Measurements from ENCODE around the gene ANO10.
"Not testable (repeated sequence)": the region's sequence is repeated elsewhere in the genome, so short reads cannot be mapped to it uniquely, and the experiment has no call there.

ANO10 gene

GRCh38 chr3:43369404-43370292, 252.2 kb downstream of the ANO10 start:
- FAIRE-seq, result no peak

- no peak for FAIRE-seq
Measured at GRCh38 chr3:43366885-43367284, 254.9 kb downstream of the ANO10 start.

DNA sequence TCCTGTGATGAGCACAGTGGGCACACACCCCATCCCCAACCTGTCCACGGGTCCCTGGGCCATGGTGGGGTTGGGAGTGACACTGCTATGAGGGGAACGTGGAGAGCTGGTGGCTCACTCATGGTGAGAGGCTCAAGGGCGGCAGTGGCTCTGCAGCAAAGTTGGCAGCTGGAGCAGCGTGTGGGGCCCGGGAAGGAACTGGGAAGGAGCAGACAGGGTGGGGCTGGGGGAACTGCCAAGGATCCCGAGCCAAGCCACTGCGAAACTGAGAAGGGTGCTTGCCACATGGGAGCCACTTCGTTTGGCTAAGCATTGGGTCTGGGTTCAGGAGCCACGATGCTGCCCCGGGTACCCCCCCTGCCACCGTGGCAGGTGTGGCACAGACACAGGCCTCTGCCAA, 255.3 kb downstream of the ANO10 start:
- no peak for FAIRE-seq

DNA sequence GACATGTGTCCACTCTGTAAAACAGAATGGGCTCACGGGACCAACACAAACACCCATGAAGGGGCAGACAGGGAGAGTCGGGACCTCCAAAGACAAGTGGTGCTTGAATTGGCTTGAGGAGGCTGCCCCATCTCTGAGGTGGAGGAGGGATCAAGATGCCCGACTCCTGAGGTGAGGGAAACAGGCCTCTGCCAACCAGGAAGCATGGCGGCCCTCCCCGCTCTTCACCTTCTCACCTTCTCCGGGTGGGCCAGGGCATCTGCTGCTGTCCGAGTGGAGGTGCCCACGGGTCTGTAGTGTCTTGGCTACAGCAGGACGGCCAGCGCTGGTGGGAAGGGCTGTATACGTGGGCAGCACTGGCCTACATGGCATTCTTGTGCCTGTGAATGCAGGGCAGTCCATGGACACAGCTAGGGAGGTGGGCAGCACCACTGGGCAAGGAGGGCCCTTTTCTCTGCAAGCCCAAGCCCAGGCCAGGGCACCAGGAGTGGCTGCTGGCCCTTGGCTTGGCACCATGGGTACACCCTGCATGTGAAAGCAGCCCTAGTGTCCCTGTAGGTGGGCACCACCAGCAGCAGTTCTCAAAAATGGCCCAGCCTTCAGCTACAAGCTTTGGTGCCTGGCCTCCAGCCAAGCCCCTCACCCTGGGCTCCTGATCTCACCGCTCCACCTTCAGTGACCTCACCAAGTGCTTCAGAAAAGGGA, 256.1 kb downstream of the ANO10 start:
- FAIRE-seq, result no peak

GRCh38 chr3:43364926-43365325, 256.9 kb downstream of the ANO10 start:
- FAIRE-seq, result no peak

DNA sequence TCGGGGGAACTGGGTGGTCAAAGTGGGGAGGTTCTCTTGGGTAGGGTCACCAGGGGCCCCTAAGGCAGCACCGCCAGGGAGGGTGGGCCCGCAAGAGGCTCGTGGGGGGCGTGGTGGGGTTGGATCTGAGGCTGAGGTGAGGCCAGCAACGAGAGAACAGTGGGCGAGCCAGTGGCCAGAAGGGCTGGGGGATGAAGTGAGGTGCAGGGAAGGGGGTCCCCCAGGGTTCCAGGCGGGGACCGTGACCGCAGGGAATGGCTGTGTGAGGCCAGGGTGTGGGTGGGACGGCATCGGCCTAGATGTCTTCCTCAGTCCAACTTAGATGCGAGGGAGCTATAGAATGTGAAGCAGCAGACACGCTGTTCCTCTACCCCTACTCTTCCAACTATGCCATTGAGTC, 257.3 kb downstream of the ANO10 start:
- no peak for FAIRE-seq

- FAIRE-seq, result no peak
Measured at GRCh38 chr3:43363621-43364266, 258.1 kb downstream of the ANO10 start.

GRCh38 chr3:43362961-43363360, 258.9 kb downstream of the ANO10 start:
- no peak for FAIRE-seq

DNA sequence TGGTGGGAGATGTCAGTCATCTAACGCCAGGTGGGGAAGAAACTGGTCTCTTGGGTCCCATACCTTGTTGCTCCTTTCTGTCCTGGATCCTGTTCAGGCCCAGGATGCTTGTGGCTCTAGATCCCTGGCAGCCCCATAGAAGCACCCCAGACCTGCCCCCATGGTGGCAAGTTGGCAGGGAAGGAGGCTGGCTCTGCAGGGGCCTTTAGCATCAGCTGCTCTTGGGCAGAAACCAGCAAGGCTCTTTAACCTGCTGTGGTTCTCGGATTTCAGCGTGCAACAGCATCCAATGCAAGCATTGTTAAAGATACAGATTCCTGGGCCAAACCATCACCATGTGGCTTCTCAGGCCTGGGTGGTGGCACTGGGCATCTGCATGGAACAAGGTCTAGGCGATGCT, 259.6 kb downstream of the ANO10 start:
- FAIRE-seq, result no peak

- no peak for FAIRE-seq
Measured at GRCh38 chr3:43361077-43361476, 260.7 kb downstream of the ANO10 start.

GRCh38 chr3:43356033-43356432, 265.8 kb downstream of the ANO10 start:
- FAIRE-seq, result not testable (repeated sequence)

DNA sequence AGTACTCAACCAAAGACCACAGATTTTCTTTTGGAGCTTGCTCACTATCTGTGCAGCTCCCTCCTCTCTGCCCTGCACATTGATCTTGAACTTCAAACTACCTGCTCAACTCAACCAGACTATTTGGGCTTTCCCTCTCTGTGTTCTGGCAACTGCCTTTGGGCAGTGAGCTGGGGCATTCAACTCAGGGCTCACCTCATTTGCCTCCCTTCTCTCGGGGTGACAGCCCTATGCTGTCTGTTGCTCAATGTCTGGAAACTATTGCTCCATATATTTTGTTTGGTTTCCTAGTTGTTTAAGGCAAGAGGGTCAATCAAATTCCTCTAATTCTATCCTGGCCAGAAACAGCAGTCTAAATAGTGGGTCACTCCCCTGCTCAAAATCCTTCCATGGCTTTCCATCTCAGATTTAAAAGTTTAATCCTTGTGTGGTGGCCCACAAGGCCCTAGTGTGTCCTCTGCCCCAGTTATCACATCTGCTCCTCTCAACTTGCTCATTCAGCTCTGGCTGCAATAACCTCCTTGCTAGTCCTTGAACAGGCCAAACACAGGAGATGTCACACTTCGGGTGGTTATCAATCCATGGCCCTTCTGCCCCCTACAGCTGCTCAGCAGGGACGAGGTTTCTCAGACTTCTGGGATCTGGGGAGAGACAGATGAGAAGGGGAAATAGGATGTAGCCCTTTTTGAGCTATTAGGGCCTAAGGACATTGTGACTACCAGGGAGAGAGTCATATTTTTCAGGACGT, 267.7 kb downstream of the ANO10 start:
- FAIRE-seq, result no peak

DNA sequence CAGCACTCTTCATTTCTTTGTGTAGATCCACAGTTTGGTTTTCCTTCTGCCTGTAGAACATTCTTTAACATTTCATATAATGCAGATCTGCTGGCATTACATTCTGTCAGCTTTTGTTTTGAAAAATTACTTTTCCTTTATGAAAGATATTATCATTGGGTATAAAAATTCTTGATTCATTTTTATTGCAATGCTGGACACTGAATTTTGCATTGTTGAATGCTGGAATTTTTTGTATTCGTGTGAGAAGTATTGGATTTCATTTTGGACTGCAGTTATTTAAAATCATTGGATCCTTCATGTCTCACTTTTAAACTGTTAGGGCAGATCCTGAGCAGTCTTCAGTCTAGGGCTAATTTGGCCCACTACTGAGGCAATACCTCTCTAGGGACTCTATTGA, 268.4 kb downstream of the ANO10 start:
- no peak for FAIRE-seq

- no peak for FAIRE-seq
Measured at GRCh38 chr3:43349716-43350115, 272.1 kb downstream of the ANO10 start.

GRCh38 chr3:43348852-43349574, 272.8 kb downstream of the ANO10 start:
- no peak for FAIRE-seq

DNA sequence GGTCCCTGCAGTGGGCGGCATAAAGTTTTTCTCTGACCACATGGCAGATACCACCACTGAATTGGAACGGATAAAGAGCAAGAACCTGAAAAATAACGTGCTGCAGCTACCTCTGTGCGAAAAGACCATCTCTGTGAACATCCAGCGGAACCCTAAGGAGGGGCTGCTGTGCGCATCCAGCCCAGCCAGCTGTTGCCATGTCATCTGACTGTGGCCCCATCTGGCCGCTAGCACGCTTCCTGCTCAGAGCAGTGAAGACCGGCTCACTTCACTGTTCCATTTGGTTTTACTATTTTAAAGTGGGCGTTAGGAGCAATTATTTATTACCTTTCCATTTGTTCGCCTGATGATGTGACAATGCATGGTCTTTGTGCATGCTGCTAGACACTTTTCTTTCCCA, 273.5 kb downstream of the ANO10 start:
- FAIRE-seq, result no peak

GRCh38 chr3:43347774-43348173, 274.0 kb downstream of the ANO10 start:
- no peak for FAIRE-seq

DNA sequence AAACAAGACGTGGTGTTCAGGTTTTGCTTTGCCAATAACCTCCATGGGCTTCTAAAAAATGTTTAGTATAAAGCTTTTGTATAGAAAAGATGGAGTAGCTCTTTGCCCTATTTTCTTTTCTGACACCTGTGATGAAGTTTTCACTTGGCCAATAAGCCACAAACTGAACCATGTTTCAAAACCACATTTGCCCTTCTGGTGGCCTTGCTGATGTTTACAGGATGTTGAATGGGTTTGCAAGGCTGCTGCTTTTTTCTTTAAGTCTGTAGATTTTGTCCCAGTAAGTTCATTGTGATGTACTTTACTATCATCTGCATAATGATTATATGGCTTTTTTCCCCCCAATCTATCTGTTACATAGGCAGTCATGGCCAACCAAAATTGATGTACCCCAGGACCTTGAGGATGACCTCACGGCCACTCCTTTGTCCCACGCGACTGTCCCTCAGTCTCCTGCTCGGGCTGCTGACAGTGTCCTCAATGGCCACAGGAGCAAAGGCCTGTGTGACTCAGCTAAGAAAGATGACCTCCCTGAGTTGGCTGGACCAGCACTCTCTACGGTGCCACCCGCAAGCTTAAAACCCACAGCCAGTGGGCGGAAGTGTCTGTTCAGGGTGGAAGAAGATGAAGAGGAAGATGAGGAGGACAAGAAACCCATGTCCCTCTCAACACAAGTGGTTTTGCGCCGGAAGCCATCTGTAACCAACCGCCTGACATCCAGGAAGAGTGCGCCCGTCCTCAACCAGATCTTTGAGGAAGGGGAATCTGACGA, 274.6 kb downstream of the ANO10 start:
- no peak for FAIRE-seq

- FAIRE-seq, result no peak
Measured at GRCh38 chr3:43345877-43346276, 275.9 kb downstream of the ANO10 start.

GRCh38 chr3:43345246-43345645, 276.6 kb downstream of the ANO10 start:
- no peak for FAIRE-seq

DNA sequence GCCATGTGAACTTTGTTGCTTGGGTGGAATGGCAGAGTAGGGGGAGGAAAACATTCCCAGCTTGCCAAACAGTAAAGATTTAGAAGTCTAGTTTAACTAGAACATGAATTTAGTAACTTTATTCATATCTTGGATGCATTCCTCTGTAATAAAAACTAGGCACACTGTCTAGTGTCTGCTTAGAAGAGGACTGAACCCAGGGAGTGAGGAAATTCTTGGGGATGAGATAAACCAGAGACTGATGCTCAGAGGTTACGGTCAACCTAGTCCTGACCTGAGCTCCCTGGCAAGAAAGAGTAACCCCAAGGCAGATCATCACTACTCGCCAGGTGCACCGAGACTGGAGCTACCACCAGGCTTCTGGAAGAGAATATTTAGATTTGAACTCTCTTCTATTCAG, 277.3 kb downstream of the ANO10 start:
- FAIRE-seq, result no peak

Measured in endometrium (tissue), 2 donors.